IMR-90 (cell line): ENCODE data around the gene PGBD4. TPM values are rescaled to one million over a fixed set of nuclear protein-coding genes. Genes with fewer than 3 reads are reported as not detected.
A peak's percentile ranks its signal among the peaks of the same experiment; 100 is the strongest.

Experiments
- ATAC-seq: fragments of 200-7000 bp; cut with Tn5 transposase; 2 replicates; pipeline ENCODE4 v1.9.1; 2020; ENCODE audit warnings: low read depth, mild to moderate bottlenecking, moderate library complexity
- BruUV-seq: library from RNA; stranded (reverse); fragments of 400-500 nt; replicated peaks from 2 replicates; lab custom pipeline; 2021; lab: Mats Ljungman, UMichigan
- CTCF ChIA-PET: fragments of 300-600 bp; formaldehyde crosslinking; extraction: SDS; loops from one replicate; lab custom pipeline; 2021; ENCODE audit warnings: antibody characterized with exemption; lab: Yijun Ruan, JAX
- POLR2A ChIA-PET: fragments of 300-600 bp; sonication (Branson Sonifier 250); formaldehyde crosslinking; loops from one replicate; lab custom pipeline; 2022; ENCODE audit warnings: antibody characterized with exemption; ENCODE audit not compliant: unreplicated experiment; lab: Charles Lee
- DNase-seq: peaks from one replicate; pipeline ENCODE4 v3.0.0; 2013
- H2AFZ ChIP-seq: replicated peaks from 2 replicates; pipeline ENCODE3; 2013; ENCODE audit warnings: low read length, mild to moderate bottlenecking; ENCODE audit not compliant: poor library complexity
- H2AK5ac ChIP-seq: 2 replicates; pipeline ENCODE4 v1.6.1; 2013; ENCODE audit warnings: low read depth, low read length, inconsistent platforms
- H2AK9ac ChIP-seq: replicated peaks from 2 replicates; pipeline ENCODE3; 2013; ENCODE audit warnings: mild to moderate bottlenecking, low read depth, low read length, moderate library complexity; ENCODE audit not compliant: poor library complexity
- H2BK120ac ChIP-seq: 2 replicates; pipeline ENCODE4 v1.6.1; 2013; ENCODE audit warnings: low read depth, low read length, inconsistent platforms
- H2BK15ac ChIP-seq: 3 replicates; pipeline ENCODE4 v1.6.1; 2013; ENCODE audit warnings: low read depth, low read length, inconsistent platforms
- H2BK20ac ChIP-seq: 2 replicates; pipeline ENCODE4 v1.6.1; 2013; ENCODE audit warnings: low read depth, mild to moderate bottlenecking, inconsistent platforms, low read length, moderate library complexity
- H2BK5ac ChIP-seq: 2 replicates; pipeline ENCODE4 v1.6.1; 2013; ENCODE audit warnings: mild to moderate bottlenecking, low read depth, low read length, inconsistent platforms; ENCODE audit not compliant: poor library complexity, severe bottlenecking
- H3K14ac ChIP-seq: replicated peaks from 2 replicates; pipeline ENCODE4 v1.6.1; 2013; ENCODE audit warnings: low read depth, low read length, inconsistent platforms
- H3K18ac ChIP-seq: 2 replicates; pipeline ENCODE4 v1.6.1; 2013; ENCODE audit warnings: low read depth, low read length, control low read depth
- H3K23ac ChIP-seq: 2 replicates; pipeline ENCODE4 v1.6.1; 2013; ENCODE audit warnings: low read depth, low read length, inconsistent platforms
- H3K27ac ChIP-seq: 2 replicates; pipeline ENCODE4 v1.5.1; 2013; ENCODE audit warnings: mild to moderate bottlenecking, control low read depth, low read length; ENCODE audit not compliant: insufficient read depth
- H3K27me3 ChIP-seq: 2 replicates; pipeline ENCODE4 v1.6.1; 2013; ENCODE audit warnings: low read length; ENCODE audit not compliant: control insufficient read depth, insufficient read depth
- H3K36me3 ChIP-seq: 2 replicates; pipeline ENCODE4 v1.6.1; 2013; ENCODE audit warnings: low read length, mixed read lengths; ENCODE audit not compliant: control insufficient read depth, insufficient read depth
- H3K4ac ChIP-seq: 2 replicates; pipeline ENCODE4 v1.6.1; 2013; ENCODE audit warnings: low read depth, low read length, inconsistent platforms
- H3K4me1 ChIP-seq: 2 replicates; pipeline ENCODE4 v1.6.1; 2013; ENCODE audit warnings: low read length, mixed read lengths; ENCODE audit not compliant: control insufficient read depth, insufficient read depth
- H3K4me2 ChIP-seq: 2 replicates; pipeline ENCODE4 v1.6.1; 2013; ENCODE audit warnings: low read depth, mild to moderate bottlenecking, control low read depth, low read length, moderate library complexity
- H3K4me3 ChIP-seq: 2 replicates; pipeline ENCODE4 v1.5.1; 2013; ENCODE audit warnings: low read depth, mild to moderate bottlenecking, control low read depth, low read length, moderate library complexity; ENCODE audit not compliant: insufficient read depth
- H3K56ac ChIP-seq: 2 replicates; pipeline ENCODE4 v1.6.1; 2013; ENCODE audit warnings: low read length, inconsistent platforms; ENCODE audit not compliant: insufficient read depth; ENCODE audit errors: extremely low read depth
- H3K79me1 ChIP-seq, 2 experiments: 2 replicates each; pipeline ENCODE4 v1.6.1; 2013; ENCODE audit warnings: low read length in 2 of 2, inconsistent platforms in 1 of 2, low read depth in 1 of 2
- H3K9ac ChIP-seq: 2 replicates; pipeline ENCODE4 v1.6.1; 2013; ENCODE audit warnings: low read depth, low read length, control low read depth
- H3K9me1 ChIP-seq: 2 replicates; pipeline ENCODE4 v1.6.1; 2013; ENCODE audit warnings: low read length, inconsistent platforms; ENCODE audit not compliant: insufficient read depth
- H3K9me3 ChIP-seq: 2 replicates; pipeline ENCODE4 v1.6.1; 2013; ENCODE audit warnings: low read length; ENCODE audit not compliant: control insufficient read depth, insufficient read depth
- H4K20me1 ChIP-seq: 2 replicates; pipeline ENCODE4 v1.6.1; 2013; ENCODE audit warnings: low read length, inconsistent platforms; ENCODE audit not compliant: insufficient read depth
- H4K5ac ChIP-seq: 2 replicates; pipeline ENCODE4 v1.6.1; 2013; ENCODE audit warnings: mild to moderate bottlenecking, low read depth, low read length, control low read depth
- H4K8ac ChIP-seq, 2 experiments: 2 replicates each; pipeline ENCODE4 v1.6.1; 2013; ENCODE audit warnings: low read depth in 2 of 2, low read length in 2 of 2, control low read depth in 1 of 2, inconsistent platforms in 1 of 2
- H4K91ac ChIP-seq: 2 replicates; pipeline ENCODE4 v1.6.1; 2013; ENCODE audit warnings: low read depth, low read length, inconsistent platforms; ENCODE audit not compliant: insufficient read depth
- BHLHE40 ChIP-seq: fragments of 150-350 bp; IDR thresholded peaks from 2 replicates; pipeline ENCODE4 v1.6.1; 2016; ENCODE audit warnings: mild to moderate bottlenecking, low read depth, low read length
- CEBPB ChIP-seq: IDR thresholded peaks from 2 replicates; pipeline ENCODE4 v1.6.1; 2012; ENCODE audit warnings: low read depth, low read length, improper control_type of control experiment
- CHD1 ChIP-seq: IDR thresholded peaks from 2 replicates; pipeline ENCODE4 v1.6.1; 2012; ENCODE audit warnings: low read depth, low read length, improper control_type of control experiment
- FOS ChIP-seq: fragments of 150-350 bp; IDR thresholded peaks from 2 replicates; pipeline ENCODE4 v1.6.1; 2016; ENCODE audit warnings: low read depth, low read length
- MAFK ChIP-seq: IDR thresholded peaks from 2 replicates; pipeline ENCODE4 v1.6.1; 2012; ENCODE audit warnings: low read depth, low read length, improper control_type of control experiment
- MAZ ChIP-seq: IDR thresholded peaks from 2 replicates; pipeline ENCODE4 v1.6.1; 2012; ENCODE audit warnings: low read depth, mild to moderate bottlenecking, low read length, improper control_type of control experiment, moderate library complexity, borderline replicate concordance
- MXI1 ChIP-seq: IDR thresholded peaks from 2 replicates; pipeline ENCODE4 v1.6.1; 2012; ENCODE audit warnings: low read depth, mild to moderate bottlenecking, low read length, moderate library complexity, borderline replicate concordance
- NFE2L2 ChIP-seq: fragments of 150-350 bp; IDR thresholded peaks from 2 replicates; pipeline ENCODE4 v1.6.1; 2016; ENCODE audit warnings: low read depth, mild to moderate bottlenecking, low read length
- POLR2A ChIP-seq: IDR thresholded peaks from 2 replicates; pipeline ENCODE4 v1.6.1; 2012; ENCODE audit warnings: mild to moderate bottlenecking, low read depth, low read length
- RAD21 ChIP-seq: IDR thresholded peaks from 2 replicates; pipeline ENCODE4 v1.6.1; 2012; ENCODE audit warnings: low read length, improper control_type of control experiment
- RCOR1 ChIP-seq: IDR thresholded peaks from 2 replicates; pipeline ENCODE4 v1.6.1; 2012; ENCODE audit warnings: mild to moderate bottlenecking, low read length, improper control_type of control experiment; ENCODE audit not compliant: insufficient replicate concordance
- RFX5 ChIP-seq: IDR thresholded peaks from 2 replicates; pipeline ENCODE4 v1.8.0; 2012; ENCODE audit warnings: low read depth, mild to moderate bottlenecking, low read length, moderate library complexity
- SMC3 ChIP-seq: fragments of 150-350 bp; IDR thresholded peaks from 2 replicates; pipeline ENCODE4 v1.6.1; 2016; ENCODE audit warnings: low read depth, mild to moderate bottlenecking, antibody characterized with exemption, low read length, moderate library complexity
- WGBS, 2 experiments: methylation state at CpG; one replicate each; pipeline versions ENCODE4 v1.1.5 to v1.1.7; 2013; ENCODE audit warnings: missing lambda C conversion rate in 2 of 2; ENCODE audit not compliant: insufficient read length in 1 of 2; ENCODE audit errors: extremely low coverage in 2 of 2; 5-methylcytosine and 5-hydroxymethylcytosine counted together
- dilution Hi-C: fragments of 300-500 bp; cut with HindIII; formaldehyde crosslinking; loops from one replicate; pipeline ENCODE4 v1.14.3; 2018; ENCODE audit warnings: low sequenced_read_pairs; ENCODE audit not compliant: unreplicated experiment
- in situ Hi-C: fragments of 300-500 bp; cut with MboI; formaldehyde crosslinking; loops from 3 replicates; pipeline ENCODE4 v1.14.3; 2019; ENCODE audit warnings: low sequenced_read_pairs, inconsistent platforms, mixed read lengths
- intact Hi-C: fragments of 100-400 bp; cut with micrococcal nuclease; formaldehyde crosslinking; loops from 2 replicates; pipeline ENCODE4 v1.10.0; 2022
- polyA plus RNA-seq, 3 experiments: library from polyadenylated mRNA; depleted of rRNA; stranded (reverse); fragments of >200 nt; gene quantifications; 2 replicates each; pipeline ENCODE4 v1.2.3, GENCODE V29; 2012; ENCODE audit warnings: low replicate concordance in 1 of 3
- total RNA-seq: library from RNA; depleted of rRNA; stranded (reverse); fragments of >200 nt; gene quantifications from 2 replicates; pipeline ENCODE4 v1.2.3, GENCODE V29; 2012
- TF ChIP-seq, protein P1 (sequence below): fragments of 150-350 bp; IDR thresholded peaks from 2 replicates; pipeline ENCODE4 v1.6.1; 2017; ENCODE audit warnings: mild to moderate bottlenecking, antibody characterized with exemption, low read length, low read depth
- TF ChIP-seq, protein P2 (sequence below): conservative IDR thresholded peaks from 2 replicates; pipeline ENCODE4 v1.5.1; 2012; ENCODE audit warnings: mild to moderate bottlenecking, low read depth, low read length, improper control_type of control experiment
- TF ChIP-seq, protein P3 (sequence below): fragments of 150-350 bp; IDR thresholded peaks from 2 replicates; pipeline ENCODE4 v1.6.1; 2016; ENCODE audit warnings: low read depth, mild to moderate bottlenecking, low read length, moderate library complexity, borderline replicate concordance

Gene PGBD4
- total and polyA plus RNA-seq, 2 of the 4 experiments (the other 2 are of a cell fraction): 0.89 to 1.3 TPM

DNA sequence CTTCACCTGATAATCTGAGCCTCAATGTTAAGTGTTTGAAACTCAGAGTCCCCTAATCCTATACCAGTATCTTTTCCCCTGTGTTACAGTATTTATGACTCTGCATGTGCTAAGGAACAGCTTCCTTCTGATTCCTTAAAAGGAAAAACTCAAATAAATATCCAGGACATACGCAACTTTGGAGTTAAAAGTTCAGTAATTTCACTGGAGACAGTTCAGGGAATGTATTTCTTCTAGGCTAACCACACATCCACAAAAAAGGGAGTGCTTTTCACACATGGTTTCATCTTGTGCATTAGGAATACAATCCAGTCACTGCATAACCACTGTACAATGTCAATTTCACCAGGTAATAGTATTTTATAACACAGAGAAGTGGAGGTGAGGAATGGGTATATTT, 31.0 kb downstream of the PGBD4 start:
- dilution Hi-C loops: no loop called here
- no peak overlapping the region for H2AK5ac ChIP-seq
- no peak overlapping the region for H2AK9ac ChIP-seq
- BruUV-seq: no TSS peak
- no peak overlapping the region for H2BK20ac ChIP-seq
- ATAC-seq (peak; percentile 46), DNase-seq (peak; percentile 53)
- in situ Hi-C loops: no loop called here
- POLR2A ChIA-PET: no interaction called here
- no peak overlapping the region for H2BK120ac ChIP-seq
- H3K27me3 ChIP-seq: no peaks in the 10 kb centered on the region
- no peak overlapping the region for H3K27ac ChIP-seq
- CTCF ChIA-PET: no interaction called here
- no peak overlapping the region for H4K8ac ChIP-seq
- no peak overlapping the region for H4K5ac ChIP-seq
- no peak overlapping the region for H3K9ac ChIP-seq
- no peaks in the 10 kb centered on the region for H3K36me3 ChIP-seq
- WGBS, 2 experiments: no CpG with 5 or more reads among the region's 1 CpG
- no peak overlapping the region for H3K4ac ChIP-seq
- H3K23ac ChIP-seq: no peak overlapping the region
- no peaks in the 10 kb centered on the region for H4K20me1 ChIP-seq
- no peaks in the 10 kb centered on the region for H3K79me1 ChIP-seq
- no peak overlapping the region for H4K91ac ChIP-seq
- no peak overlapping the region for H3K56ac ChIP-seq
- no peaks in the 10 kb centered on the region for H3K4me1 ChIP-seq
- no peak for TF ChIP-seq POLR2A
- no peak for TF ChIP-seq CEBPB
- no peak for TF ChIP-seq MXI1
- TF ChIP-seq MAFK: no peak
- TF ChIP-seq MAZ: no peak
- TF ChIP-seq SMC3: no peak
- TF ChIP-seq BHLHE40: no peak
- no peak for TF ChIP-seq RFX5
- no peak for TF ChIP-seq FOS
- no peak for TF ChIP-seq NFE2L2
- TF ChIP-seq, protein P1, sequence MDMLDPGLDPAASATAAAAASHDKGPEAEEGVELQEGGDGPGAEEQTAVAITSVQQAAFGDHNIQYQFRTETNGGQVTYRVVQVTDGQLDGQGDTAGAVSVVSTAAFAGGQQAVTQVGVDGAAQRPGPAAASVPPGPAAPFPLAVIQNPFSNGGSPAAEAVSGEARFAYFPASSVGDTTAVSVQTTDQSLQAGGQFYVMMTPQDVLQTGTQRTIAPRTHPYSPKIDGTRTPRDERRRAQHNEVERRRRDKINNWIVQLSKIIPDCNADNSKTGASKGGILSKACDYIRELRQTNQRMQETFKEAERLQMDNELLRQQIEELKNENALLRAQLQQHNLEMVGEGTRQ: no peak
- TF ChIP-seq, protein P2, sequence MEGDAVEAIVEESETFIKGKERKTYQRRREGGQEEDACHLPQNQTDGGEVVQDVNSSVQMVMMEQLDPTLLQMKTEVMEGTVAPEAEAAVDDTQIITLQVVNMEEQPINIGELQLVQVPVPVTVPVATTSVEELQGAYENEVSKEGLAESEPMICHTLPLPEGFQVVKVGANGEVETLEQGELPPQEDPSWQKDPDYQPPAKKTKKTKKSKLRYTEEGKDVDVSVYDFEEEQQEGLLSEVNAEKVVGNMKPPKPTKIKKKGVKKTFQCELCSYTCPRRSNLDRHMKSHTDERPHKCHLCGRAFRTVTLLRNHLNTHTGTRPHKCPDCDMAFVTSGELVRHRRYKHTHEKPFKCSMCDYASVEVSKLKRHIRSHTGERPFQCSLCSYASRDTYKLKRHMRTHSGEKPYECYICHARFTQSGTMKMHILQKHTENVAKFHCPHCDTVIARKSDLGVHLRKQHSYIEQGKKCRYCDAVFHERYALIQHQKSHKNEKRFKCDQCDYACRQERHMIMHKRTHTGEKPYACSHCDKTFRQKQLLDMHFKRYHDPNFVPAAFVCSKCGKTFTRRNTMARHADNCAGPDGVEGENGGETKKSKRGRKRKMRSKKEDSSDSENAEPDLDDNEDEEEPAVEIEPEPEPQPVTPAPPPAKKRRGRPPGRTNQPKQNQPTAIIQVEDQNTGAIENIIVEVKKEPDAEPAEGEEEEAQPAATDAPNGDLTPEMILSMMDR: no peak
- no peak for TF ChIP-seq CHD1
- TF ChIP-seq, protein P3, sequence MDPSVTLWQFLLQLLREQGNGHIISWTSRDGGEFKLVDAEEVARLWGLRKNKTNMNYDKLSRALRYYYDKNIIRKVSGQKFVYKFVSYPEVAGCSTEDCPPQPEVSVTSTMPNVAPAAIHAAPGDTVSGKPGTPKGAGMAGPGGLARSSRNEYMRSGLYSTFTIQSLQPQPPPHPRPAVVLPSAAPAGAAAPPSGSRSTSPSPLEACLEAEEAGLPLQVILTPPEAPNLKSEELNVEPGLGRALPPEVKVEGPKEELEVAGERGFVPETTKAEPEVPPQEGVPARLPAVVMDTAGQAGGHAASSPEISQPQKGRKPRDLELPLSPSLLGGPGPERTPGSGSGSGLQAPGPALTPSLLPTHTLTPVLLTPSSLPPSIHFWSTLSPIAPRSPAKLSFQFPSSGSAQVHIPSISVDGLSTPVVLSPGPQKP: no peak
- TF ChIP-seq RCOR1: no peak
- no peak for TF ChIP-seq RAD21
- H3K4me3 ChIP-seq: no peak overlapping the region
- H2BK15ac ChIP-seq: no peak overlapping the region
- no peak overlapping the region for H3K18ac ChIP-seq
- H2AFZ ChIP-seq: no peak overlapping the region
- no peaks in the 10 kb centered on the region for H3K9me3 ChIP-seq
- intact Hi-C loops: loop anchor here (1.0 kb wide), 1 partner anchor 10 kb away; no protein-coding TSS in a partner anchor
- H3K14ac ChIP-seq: no peak overlapping the region
- H3K9me1 ChIP-seq: no peaks in the 10 kb centered on the region
- no peak overlapping the region for H3K4me2 ChIP-seq
- H2BK5ac ChIP-seq: no peak overlapping the region
